Ovary (tissue), 9 donors: ENCODE data around the gene MAD1L1. TPM values are rescaled to one million over a fixed set of nuclear protein-coding genes. Genes with fewer than 3 reads are reported as not detected.

Experiments
- DNase-seq, 5 donors: peaks; one replicate each; pipeline ENCODE4 v3.0.0-alpha.2; 2019 to 2020
- H3K27ac ChIP-seq, 2 donors: fragments of 200-600 bp; one replicate each; pipeline versions ENCODE4 v1.5.1 to v1.8.0; 2019 to 2022
- H3K27me3 ChIP-seq: fragments of 200-600 bp; one replicate; pipeline ENCODE4 v1.8.0; 2022
- H3K36me3 ChIP-seq: fragments of 200-600 bp; sonication (generic); one replicate; pipeline ENCODE4 v1.5.1; 2019
- H3K4me1 ChIP-seq: one replicate; pipeline ENCODE4 v1.8.1; 2013; ENCODE audit warnings: mild to moderate bottlenecking, moderate library complexity; ENCODE audit not compliant: insufficient read depth
- H3K4me3 ChIP-seq: fragments of 200-600 bp; sonication (generic); one replicate; pipeline ENCODE4 v1.5.1; 2017
- H3K9me3 ChIP-seq, 2 donors: fragments of 200-600 bp in 1 of 2; sonication (generic) in 1 of 2; one replicate each; pipeline versions ENCODE4 v1.5.1 to v1.8.1; 2013 to 2019; ENCODE audit warnings: mild to moderate bottlenecking in 1 of 2, moderate library complexity in 1 of 2
- EP300 ChIP-seq: sonication (generic); formaldehyde crosslinking; IDR thresholded peaks from one replicate; pipeline ENCODE4 v1.6.1; 2017; ENCODE audit warnings: antibody characterized with exemption
- POLR2A ChIP-seq: fragments of 450-650 bp; IDR thresholded peaks from one replicate; pipeline ENCODE4 v1.6.1; 2017; ENCODE audit warnings: antibody characterized with exemption, mild to moderate bottlenecking, moderate library complexity
- WGBS, 3 donors: extraction: QIAGEN DNeasy Blood & Tissue Kit in 1 of 3; methylation state at CpG; one replicate each; pipeline versions ENCODE4 v1.1.5 to v1.1.7; 2013 to 2017; 5-methylcytosine and 5-hydroxymethylcytosine counted together
- intact Hi-C, 4 donors: fragments of 100-400 bp; cut with DNase I; formaldehyde crosslinking; loops; one replicate each; pipeline versions ENCODE4 v1.11.0 to v1.15.1; 2022 to 2023
- polyA plus RNA-seq, 2 donors: library from polyadenylated mRNA; stranded (reverse); fragments of 200-250 nt in 1 of 2; fragments of 350-450 nt in 1 of 2; fragmentation: Illumina TruSeq in 1 of 2; extraction: RNeasy Lipid Tissue Mini Kit (QIAGEN cat#74804) in 1 of 2; gene quantifications; one replicate each; pipeline ENCODE4 v1.2.3, GENCODE V29; 2013 to 2014
- total RNA-seq, 7 donors: library from RNA; depleted of rRNA in 2 of 7; stranded (reverse); fragments of >200 nt in 2 of 7; fragmentation: NEBNext Ultra II Directional in 3 of 7; extraction: Animal tissue kit (Norgen Biotek cat#: 25700) in 3 of 7; gene quantifications; one replicate each; pipeline versions ENCODE4 v1.1.0 to v1.2.4, GENCODE V29; 2016 to 2023
- TF ChIP-seq, protein P1 (sequence below), 3 donors: fragments of 450-650 bp in 2 of 3; fragments of 200-600 bp in 1 of 3; IDR thresholded peaks; one replicate each; pipeline versions ENCODE4 v1.5.1 to v1.8.0; 2016 to 2022; ENCODE audit warnings: antibody characterized with exemption in 3 of 3, mild to moderate bottlenecking in 1 of 3
- donor health status: DM: no; HTN: no; CAD: no; lungs with moderate emphysema.
- donor health status: DM: no; HTN: no; CAD: no.
- donor health status: Bipolar disorder and iron deficiency.
- donor health status: DM: yes; HTN: yes; CAD: no.
- donor health status: DM: no; HTN: no; CAD: no.
- donor health status: DM: yes; HTN: yes; CAD: no.

The MAD1L1 gene
- total and polyA plus RNA-seq, 9 donors = 5.9 to 36.6 (median 22.8) TPM

GRCh38 chr7:1865571-1866255 is 367.0 kb downstream of the MAD1L1 start:
- Histone ChIP-seq H3K27me3 (no peaks in the 10 kb centered on the region), H3K9me3 (no peaks in the 10 kb centered on the region), H3K36me3 (no peaks in the 10 kb centered on the region), H3K27ac (no peak overlapping the region), H3K4me3 (no peak overlapping the region), H3K4me1 (peaks cover 2% of the 10 kb centered on the region)
- intact Hi-C loops = no loop called here
- TF ChIP-seq POLR2A (no peak), EP300 (no peak)
- TF ChIP-seq, protein P1, sequence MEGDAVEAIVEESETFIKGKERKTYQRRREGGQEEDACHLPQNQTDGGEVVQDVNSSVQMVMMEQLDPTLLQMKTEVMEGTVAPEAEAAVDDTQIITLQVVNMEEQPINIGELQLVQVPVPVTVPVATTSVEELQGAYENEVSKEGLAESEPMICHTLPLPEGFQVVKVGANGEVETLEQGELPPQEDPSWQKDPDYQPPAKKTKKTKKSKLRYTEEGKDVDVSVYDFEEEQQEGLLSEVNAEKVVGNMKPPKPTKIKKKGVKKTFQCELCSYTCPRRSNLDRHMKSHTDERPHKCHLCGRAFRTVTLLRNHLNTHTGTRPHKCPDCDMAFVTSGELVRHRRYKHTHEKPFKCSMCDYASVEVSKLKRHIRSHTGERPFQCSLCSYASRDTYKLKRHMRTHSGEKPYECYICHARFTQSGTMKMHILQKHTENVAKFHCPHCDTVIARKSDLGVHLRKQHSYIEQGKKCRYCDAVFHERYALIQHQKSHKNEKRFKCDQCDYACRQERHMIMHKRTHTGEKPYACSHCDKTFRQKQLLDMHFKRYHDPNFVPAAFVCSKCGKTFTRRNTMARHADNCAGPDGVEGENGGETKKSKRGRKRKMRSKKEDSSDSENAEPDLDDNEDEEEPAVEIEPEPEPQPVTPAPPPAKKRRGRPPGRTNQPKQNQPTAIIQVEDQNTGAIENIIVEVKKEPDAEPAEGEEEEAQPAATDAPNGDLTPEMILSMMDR (IDR thresholded peaks at IDR 0.05) = no peak
- WGBS, 3 donors = 89 to 94% (median 90%) methylated on average over 18 to 19 of the region's 19 CpGs
- DNase-seq = no peak

DNA sequence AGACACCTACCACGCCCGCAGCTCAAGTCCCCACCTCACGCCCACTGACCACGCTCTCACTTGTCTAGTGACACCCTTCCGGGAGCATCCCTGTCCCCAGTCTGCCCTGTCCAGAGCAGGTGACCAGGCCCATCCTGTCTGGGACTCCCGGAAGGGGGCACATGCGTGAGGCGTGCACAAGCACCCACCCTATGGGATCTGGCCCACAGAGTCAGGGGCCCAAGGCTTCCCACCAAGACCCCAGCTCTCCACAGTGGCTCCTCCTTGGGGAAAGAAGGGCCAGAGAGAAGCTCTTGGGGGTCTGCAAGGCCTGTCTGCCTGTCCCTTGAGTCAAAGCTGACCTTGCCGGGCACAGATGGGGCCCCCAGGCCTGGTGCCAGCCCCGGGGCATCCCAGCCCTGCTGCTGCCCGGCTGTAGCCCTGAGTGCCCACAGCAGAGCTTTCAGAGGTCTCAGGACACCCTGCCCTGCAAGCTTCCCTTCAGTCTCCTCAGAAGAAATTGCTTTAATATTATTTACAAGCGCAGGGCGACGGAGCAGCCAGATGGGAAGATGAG is 367.7 kb downstream of the MAD1L1 start:
- H3K4me1 ChIP-seq = peaks cover 2% of the 10 kb centered on the region
- intact Hi-C loops = no loop called here
- 96% methylated on average over 14 of the region's 14 CpGs for WGBS, 3 donors
- H3K27ac ChIP-seq = no peak overlapping the region
- no peak for TF ChIP-seq POLR2A
- TF ChIP-seq EP300 = no peak
- TF ChIP-seq, protein P1 (IDR thresholded peaks at IDR 0.05) = no peak
- no peak for DNase-seq
- no peak overlapping the region for H3K4me3 ChIP-seq
- no peaks in the 10 kb centered on the region for H3K9me3 ChIP-seq
- H3K27me3 ChIP-seq = no peaks in the 10 kb centered on the region
- no peaks in the 10 kb centered on the region for H3K36me3 ChIP-seq

DNA sequence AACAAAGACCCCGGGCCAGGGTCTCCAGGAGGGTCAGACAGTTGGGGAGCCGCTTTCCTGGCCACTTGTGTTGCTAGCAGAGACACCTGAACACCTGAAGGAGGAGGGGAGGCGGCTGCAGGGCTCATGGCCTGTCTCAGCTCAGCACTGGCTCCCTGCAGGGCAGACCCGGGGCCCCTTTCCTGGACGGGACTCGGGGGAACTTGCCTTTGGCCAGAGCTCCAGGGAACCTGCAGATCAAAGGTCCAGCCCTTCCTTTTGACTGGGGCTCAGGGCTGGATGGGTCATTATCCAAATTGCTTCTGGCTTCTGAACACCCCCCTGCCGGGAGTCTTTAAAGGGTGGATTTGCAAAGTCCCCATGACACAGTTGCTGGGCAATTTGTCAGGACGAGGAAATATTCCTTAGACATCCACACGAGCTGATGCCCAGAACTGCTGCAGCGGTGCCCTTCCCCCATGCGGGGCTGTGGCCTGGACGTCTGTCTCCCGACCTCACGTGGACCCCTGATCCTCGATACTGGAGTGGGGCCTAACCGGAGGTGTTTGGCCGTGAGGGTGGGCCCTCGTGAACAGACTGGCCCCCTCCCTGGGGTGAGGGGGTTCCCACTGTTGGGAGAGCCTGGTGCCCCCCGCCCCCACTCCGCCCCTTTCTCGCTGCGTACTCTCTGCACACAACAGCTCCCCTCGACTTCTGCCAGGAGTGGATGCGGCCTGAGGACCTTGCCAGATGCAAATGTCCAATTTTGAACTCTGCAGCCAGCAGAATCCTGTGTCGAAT is 368.4 kb downstream of the MAD1L1 start:
- intact Hi-C loops = no loop called here
- H3K4me3 ChIP-seq = no peak overlapping the region

More for the DNA sequence above, 368.4 kb downstream of the MAD1L1 start:
- no peak for DNase-seq
- TF ChIP-seq, protein P1 (IDR thresholded peaks at IDR 0.05) = no peak
- TF ChIP-seq POLR2A (no peak), EP300 (no peak)
- peaks cover 2% of the 10 kb centered on the region for H3K4me1 ChIP-seq
- no peak overlapping the region for H3K27ac ChIP-seq
- H3K9me3 ChIP-seq = no peaks in the 10 kb centered on the region
- H3K36me3 ChIP-seq = no peaks in the 10 kb centered on the region
- no peaks in the 10 kb centered on the region for H3K27me3 ChIP-seq
- WGBS, 3 donors = 89 to 93% (median 91%) methylated on average over 25 of the region's 25 CpGs
